ENCODE measurements around the gene PDE4D.

Gene PDE4D

DNA sequence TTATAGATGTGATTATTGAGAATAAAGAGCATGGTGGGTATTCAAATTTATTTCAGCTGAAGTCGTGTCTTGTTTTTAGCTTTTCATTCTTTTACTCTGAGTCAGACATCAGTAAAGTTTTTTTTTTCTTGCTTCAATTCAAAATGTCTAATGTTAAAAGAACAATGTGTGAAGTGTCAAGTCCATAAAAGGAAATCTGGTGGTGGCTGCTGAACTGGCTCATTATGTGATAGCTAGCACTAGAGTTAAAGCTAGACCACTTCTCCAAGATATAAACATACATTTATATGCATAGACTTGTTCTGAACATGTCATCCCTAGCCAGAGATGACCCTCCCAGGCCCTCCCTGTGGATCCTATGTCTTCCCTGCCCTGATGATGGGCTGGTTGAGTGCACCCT is 972.4 kb downstream of the PDE4D start:
- H3K27me3 ChIP-seq: no peaks in the 10 kb centered on the region
- no peaks in the 10 kb centered on the region for H3K36me3 ChIP-seq
- no peak overlapping the region for H3K4me3 ChIP-seq
- no peak overlapping the region for H3K4me2 ChIP-seq
- H3K27ac ChIP-seq: no peak overlapping the region
- no peaks in the 10 kb centered on the region for H4K20me1 ChIP-seq
- H3K4me1 ChIP-seq: peaks cover 0 to 12% (median 0%) of the 10 kb centered on the region in 10 experiments; a peak in 3 of 20 replicates
- TF ChIP-seq Cebpa-rat (IDR thresholded peaks at IDR 0.05): no peak
- H3K9ac ChIP-seq: no peak overlapping the region
- H3K9me3 ChIP-seq (replicated peaks in 1 of 11): no peaks in the 10 kb centered on the region

DNA sequence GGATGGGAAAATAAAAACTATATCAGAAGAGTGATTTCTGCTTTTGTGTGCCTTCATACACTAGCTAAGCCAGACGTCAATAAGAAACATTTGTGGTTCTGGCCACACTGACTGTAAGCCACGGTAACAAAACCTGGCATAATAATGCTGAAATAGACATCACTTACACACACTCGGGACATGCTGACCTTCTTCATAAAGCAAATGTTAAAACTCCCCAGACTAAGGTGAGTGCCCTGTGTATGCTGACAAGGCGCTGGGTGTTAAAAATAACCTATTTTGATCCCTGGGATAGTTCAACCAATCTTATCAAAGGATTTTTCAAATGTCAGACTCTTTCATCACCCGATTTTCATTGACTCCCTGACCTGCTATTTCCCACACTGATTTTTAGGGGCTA is 973.7 kb downstream of the PDE4D start:
- no peak overlapping the region for H3K4me3 ChIP-seq
- peaks cover 0 to 12% (median 0%) of the 10 kb centered on the region in 10 experiments; a peak in 3 of 20 replicates for H3K4me1 ChIP-seq
- TF ChIP-seq Cebpa-rat (IDR thresholded peaks at IDR 0.05): no peak

More for the DNA sequence above, 973.7 kb downstream of the PDE4D start:
- no peaks in the 10 kb centered on the region for H3K27me3 ChIP-seq
- no peak overlapping the region for H3K9ac ChIP-seq
- H3K27ac ChIP-seq: no peak overlapping the region
- H3K9me3 ChIP-seq (replicated peaks in 1 of 11): no peaks in the 10 kb centered on the region
- no peak overlapping the region for H3K4me2 ChIP-seq
- no peaks in the 10 kb centered on the region for H3K36me3 ChIP-seq
- H4K20me1 ChIP-seq: no peaks in the 10 kb centered on the region

All from BLaER1 treated with 17β-estradiol and CSF1 and Interleukin-3, amounts not matched to agents 10 nM and 100 nM (cell line).